Stimulated activated CD8-positive, alpha-beta memory T cell treated with anti-CD3 and anti-CD28 coated beads, Interleukin-12 subunit alpha, Interleukin-12 subunit beta, amount 100 ng/mL, for 1 hour (primary cell): Measurements from ENCODE around the gene SCRG1.

Experiments used
- DNase-seq: peaks from one replicate; pipeline ENCODE4 v3.0.0-alpha.2; 2020; ENCODE audit warnings: low read depth

SCRG1 gene

GRCh38 chr4:173362666-173363065 lies 36.2 kb downstream of the SCRG1 start:
- DNase-seq: no peak

GRCh38 chr4:173360587-173361221 lies 38.2 kb downstream of the SCRG1 start:
- DNase-seq: no peak

- no peak for DNase-seq
These were observed 41.0 kb downstream of the SCRG1 start for GRCh38 chr4:173357939-173358338.

- DNase-seq: no peak
These were observed 51.4 kb downstream of the SCRG1 start for GRCh38 chr4:173347467-173347866.

- DNase-seq: no peak
These were observed 52.8 kb downstream of the SCRG1 start for GRCh38 chr4:173346074-173346473.

GRCh38 chr4:173345648-173346047 lies 53.3 kb downstream of the SCRG1 start:
- DNase-seq: no peak

- DNase-seq: no peak
These were observed 55.0 kb downstream of the SCRG1 start for GRCh38 chr4:173343832-173344397.

GRCh38 chr4:173337463-173337862 lies 61.5 kb downstream of the SCRG1 start:
- no peak for DNase-seq

- DNase-seq: no peak
These were observed 63.8 kb downstream of the SCRG1 start for GRCh38 chr4:173334891-173335752.
